ENCODE data around the gene SORBS1.
"Not testable (repeated sequence)": the region's sequence is repeated elsewhere in the genome, so short reads cannot be mapped to it uniquely, and the experiment has no call there.

SORBS1 gene

GRCh38 chr10:95374597-95375209 is 186.5 kb downstream of the SORBS1 start:
- peak; percentile 28 for DNase-seq

- no peak for DNase-seq
Observed at GRCh38 chr10:95373660-95374059, 187.5 kb downstream of the SORBS1 start.

GRCh38 chr10:95364342-95364741 is 196.8 kb downstream of the SORBS1 start:
- DNase-seq = no peak

GRCh38 chr10:95363303-95363912 is 197.8 kb downstream of the SORBS1 start:
- DNase-seq = peak; percentile 3

GRCh38 chr10:95360122-95360714 is 201.0 kb downstream of the SORBS1 start:
- no peak for DNase-seq

- no peak for DNase-seq
Observed at GRCh38 chr10:95359466-95359865, 201.7 kb downstream of the SORBS1 start.

- DNase-seq = no peak
Observed at GRCh38 chr10:95356190-95356955, 204.8 kb downstream of the SORBS1 start.

GRCh38 chr10:95355301-95355700 is 205.9 kb downstream of the SORBS1 start:
- no peak for DNase-seq

- DNase-seq = no peak
Observed at GRCh38 chr10:95354110-95354509, 207.1 kb downstream of the SORBS1 start.

- no peak for DNase-seq
Observed at GRCh38 chr10:95353123-95353522, 208.0 kb downstream of the SORBS1 start.

GRCh38 chr10:95352684-95353083 is 208.5 kb downstream of the SORBS1 start:
- DNase-seq = no peak

GRCh38 chr10:95350830-95351228 is 210.3 kb downstream of the SORBS1 start:
- DNase-seq = no peak

- DNase-seq = no peak
Observed at GRCh38 chr10:95350219-95350829, 210.8 kb downstream of the SORBS1 start.

- DNase-seq = not testable (repeated sequence)
Observed at GRCh38 chr10:95347402-95347766, 213.8 kb downstream of the SORBS1 start.

- DNase-seq = no peak
Observed at GRCh38 chr10:95346715-95347401, 214.3 kb downstream of the SORBS1 start.

- DNase-seq = no peak
Observed at GRCh38 chr10:95343573-95343972, 217.6 kb downstream of the SORBS1 start.

- DNase-seq = peak; percentile 3
Observed at GRCh38 chr10:95341716-95342130, 219.4 kb downstream of the SORBS1 start.

GRCh38 chr10:95339863-95340262 is 221.3 kb downstream of the SORBS1 start:
- DNase-seq = no peak

- DNase-seq = no peak
Observed at GRCh38 chr10:95337423-95338160, 223.6 kb downstream of the SORBS1 start.

- no peak for DNase-seq
Observed at GRCh38 chr10:95336702-95337101, 224.5 kb downstream of the SORBS1 start.

- no peak for DNase-seq
Observed at GRCh38 chr10:95335933-95336699, 225.1 kb downstream of the SORBS1 start.
